HCEC 1CT (cell line): ENCODE data around the gene GAB2.
A peak's percentile ranks its signal among the peaks of the same experiment; 100 is the strongest.

Source experiments
- DNase-seq: peaks from one replicate; pipeline ENCODE4 v3.0.0-alpha.2; 2017

The GAB2 gene

GRCh38 chr11:78170874-78171549 is 246.6 kb downstream of the GAB2 start:
- DNase-seq = no peak

- no peak for DNase-seq
Measured at GRCh38 chr11:78170413-78170812, 247.2 kb downstream of the GAB2 start.

GRCh38 chr11:78168539-78169477 is 248.8 kb downstream of the GAB2 start:
- peak; percentile 34 for DNase-seq

- no peak for DNase-seq
Measured at GRCh38 chr11:78166855-78167469, 250.7 kb downstream of the GAB2 start.
